Mammary epithelial cell (primary cell): ENCODE data around the gene ZNF283.

Experiments used
- EZH2 ChIP-seq: IDR thresholded peaks from 2 replicates; pipeline ENCODE4 v1.6.1; 2012; ENCODE audit warnings: low read length, inconsistent platforms, borderline replicate concordance
- TF ChIP-seq, protein P1 (sequence below), 2 donors: IDR thresholded peaks in 1 of 2; conservative IDR thresholded peaks in 1 of 2; 2 replicates each; pipeline ENCODE4 v1.5.1; 2011 to 2012; ENCODE audit warnings: inconsistent platforms in 2 of 2, low read length in 2 of 2, mild to moderate bottlenecking in 2 of 2, control low read depth in 1 of 2, low read depth in 1 of 2; ENCODE audit not compliant: insufficient read depth in 1 of 2; ENCODE audit errors: extremely low read depth in 1 of 2

DNA sequence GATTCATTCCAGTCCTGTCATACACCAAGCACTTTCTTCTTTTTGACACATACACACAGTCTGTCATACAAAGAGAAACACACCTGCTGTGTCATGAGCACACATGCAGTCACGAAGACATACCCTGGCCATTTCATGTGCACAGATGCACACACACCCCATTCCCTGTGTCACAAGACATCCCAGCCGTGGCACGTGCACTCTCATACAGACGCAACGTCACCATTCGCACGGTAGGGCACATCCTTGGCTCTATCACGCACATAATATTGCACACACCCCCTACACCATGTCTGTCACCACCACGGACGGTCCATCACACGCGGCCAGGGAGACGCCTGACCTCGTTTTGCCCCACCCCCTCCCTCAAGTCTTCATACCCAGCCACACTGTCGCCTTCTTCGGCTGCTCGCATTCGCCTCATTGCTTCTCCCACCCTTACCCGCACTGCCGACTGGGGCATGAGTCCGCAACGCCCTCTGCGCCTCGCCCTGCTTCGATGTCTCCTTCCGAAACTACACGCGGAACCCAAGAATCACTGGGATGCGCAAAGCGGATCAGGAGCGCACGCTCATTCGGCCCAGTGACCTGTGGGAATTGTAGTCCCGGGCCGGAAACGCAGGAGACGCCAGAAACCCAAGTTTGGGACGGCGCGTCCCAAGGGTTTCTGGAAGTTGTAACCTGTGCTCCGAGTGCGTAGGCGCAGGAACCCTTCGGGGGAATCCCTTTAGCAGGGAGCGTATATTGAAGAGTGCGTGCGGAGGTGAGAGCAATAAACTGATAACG lies 6.8 kb upstream of the ZNF283 start:
- TF ChIP-seq EZH2: no peak
- TF ChIP-seq, protein P1, sequence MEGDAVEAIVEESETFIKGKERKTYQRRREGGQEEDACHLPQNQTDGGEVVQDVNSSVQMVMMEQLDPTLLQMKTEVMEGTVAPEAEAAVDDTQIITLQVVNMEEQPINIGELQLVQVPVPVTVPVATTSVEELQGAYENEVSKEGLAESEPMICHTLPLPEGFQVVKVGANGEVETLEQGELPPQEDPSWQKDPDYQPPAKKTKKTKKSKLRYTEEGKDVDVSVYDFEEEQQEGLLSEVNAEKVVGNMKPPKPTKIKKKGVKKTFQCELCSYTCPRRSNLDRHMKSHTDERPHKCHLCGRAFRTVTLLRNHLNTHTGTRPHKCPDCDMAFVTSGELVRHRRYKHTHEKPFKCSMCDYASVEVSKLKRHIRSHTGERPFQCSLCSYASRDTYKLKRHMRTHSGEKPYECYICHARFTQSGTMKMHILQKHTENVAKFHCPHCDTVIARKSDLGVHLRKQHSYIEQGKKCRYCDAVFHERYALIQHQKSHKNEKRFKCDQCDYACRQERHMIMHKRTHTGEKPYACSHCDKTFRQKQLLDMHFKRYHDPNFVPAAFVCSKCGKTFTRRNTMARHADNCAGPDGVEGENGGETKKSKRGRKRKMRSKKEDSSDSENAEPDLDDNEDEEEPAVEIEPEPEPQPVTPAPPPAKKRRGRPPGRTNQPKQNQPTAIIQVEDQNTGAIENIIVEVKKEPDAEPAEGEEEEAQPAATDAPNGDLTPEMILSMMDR (conservative IDR thresholded peaks at IDR 0.05 in 1 of 2, IDR thresholded peaks at IDR 0.05 in 1 of 2; ENCODE audit: extremely low read depth in 1 of 2, insufficient read depth in 1 of 2, low read depth in 1 of 2, low read length in 2 of 2): no peak
